HG02885 (cell line): ENCODE data around the gene EPB41L4B.
"Not testable (repeated sequence)": the region's sequence is repeated elsewhere in the genome, so short reads cannot be mapped to it uniquely, and the experiment has no call there.

ENCODE experiments used
- ATAC-seq: cut with Tn5 transposase; IDR thresholded peaks from one replicate; pipeline ENCODE4 v1.9.1; 2021; ENCODE audit warnings: mild to moderate bottlenecking; ENCODE audit not compliant: unreplicated experiment, poor library complexity

EPB41L4B gene

GRCh38 chr9:109249615-109250014 lies 71.2 kb downstream of the EPB41L4B start:
- no peak for ATAC-seq

GRCh38 chr9:109248133-109248581 lies 72.7 kb downstream of the EPB41L4B start:
- ATAC-seq, result no peak

GRCh38 chr9:109247228-109247627 lies 73.6 kb downstream of the EPB41L4B start:
- ATAC-seq, result no peak

GRCh38 chr9:109246533-109246932 lies 74.3 kb downstream of the EPB41L4B start:
- ATAC-seq, result no peak

- ATAC-seq, result no peak
Measured at GRCh38 chr9:109245310-109245897, 75.5 kb downstream of the EPB41L4B start.

- peak; percentile 82 for ATAC-seq
Measured at GRCh38 chr9:109244179-109245132, 76.4 kb downstream of the EPB41L4B start.

GRCh38 chr9:109242741-109243140 lies 78.1 kb downstream of the EPB41L4B start:
- ATAC-seq, result no peak

- no peak for ATAC-seq
Measured at GRCh38 chr9:109242014-109242413, 78.8 kb downstream of the EPB41L4B start.

GRCh38 chr9:109241207-109241606 lies 79.7 kb downstream of the EPB41L4B start:
- ATAC-seq, result no peak

- no peak for ATAC-seq
Measured at GRCh38 chr9:109239240-109239639, 81.6 kb downstream of the EPB41L4B start.

GRCh38 chr9:109238655-109239054 lies 82.2 kb downstream of the EPB41L4B start:
- ATAC-seq, result no peak

- ATAC-seq, result no peak
Measured at GRCh38 chr9:109238125-109238524, 82.7 kb downstream of the EPB41L4B start.

GRCh38 chr9:109232449-109233237 lies 88.2 kb downstream of the EPB41L4B start:
- ATAC-seq, result no peak

GRCh38 chr9:109231593-109231992 lies 89.3 kb downstream of the EPB41L4B start:
- ATAC-seq, result no peak

GRCh38 chr9:109230277-109230676 lies 90.6 kb downstream of the EPB41L4B start:
- no peak for ATAC-seq

GRCh38 chr9:109229682-109230081 lies 91.2 kb downstream of the EPB41L4B start:
- ATAC-seq, result no peak

GRCh38 chr9:109228093-109228642 lies 92.7 kb downstream of the EPB41L4B start:
- ATAC-seq, result no peak

- no peak for ATAC-seq
Measured at GRCh38 chr9:109225629-109226028, 95.2 kb downstream of the EPB41L4B start.

- ATAC-seq, result no peak
Measured at GRCh38 chr9:109224751-109225150, 96.1 kb downstream of the EPB41L4B start.

GRCh38 chr9:109218242-109218641 lies 102.6 kb downstream of the EPB41L4B start:
- not testable (repeated sequence) for ATAC-seq
